Measurements from ENCODE around the gene BSDC1.

DNA sequence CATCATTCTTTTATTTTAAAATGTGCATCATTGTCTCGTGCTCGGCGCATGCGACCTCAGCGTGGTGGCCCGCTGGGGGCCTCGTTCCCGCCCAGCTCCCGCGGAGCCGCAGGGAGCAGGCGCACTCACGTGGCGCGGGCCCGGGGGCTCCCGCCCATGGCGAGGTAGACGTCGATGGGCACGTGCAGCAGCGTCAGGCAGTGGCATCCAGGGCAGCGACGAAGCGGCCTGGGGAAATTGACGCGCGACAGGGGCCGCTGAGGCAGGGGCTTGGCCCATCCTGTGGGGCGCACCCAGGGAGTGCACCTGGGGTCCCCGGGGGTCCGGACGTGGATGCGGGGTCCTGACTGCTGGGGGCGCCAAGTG, 33.0 kb downstream of the BSDC1 start:
- TF ChIP-seq ZNF274 (IDR thresholded peaks at IDR 0.05; ENCODE audit: low read depth, low read length) (no peak), YY1 (IDR thresholded peaks at IDR 0.05; ENCODE audit: insufficient read depth, insufficient read length) (no peak), SUZ12 (IDR thresholded peaks at IDR 0.05; ENCODE audit: extremely low read depth, insufficient read depth, insufficient read length) (no peak)
